Mucosa of rectum (tissue), 2 donors: ENCODE data around the gene PADI2.

Experiments
- H3K27ac ChIP-seq, 2 donors: one replicate each; pipeline ENCODE4 v1.7.0; 2013; ENCODE audit warnings: inconsistent platforms in 2 of 2, low read depth in 2 of 2, low read length in 2 of 2
- H3K27me3 ChIP-seq, 2 donors: one replicate each; pipeline ENCODE4 v1.7.0; 2013; ENCODE audit warnings: low read length in 2 of 2; ENCODE audit not compliant: control insufficient read depth in 2 of 2, insufficient read depth in 2 of 2
- H3K36me3 ChIP-seq, 2 donors: one replicate each; pipeline ENCODE4 v1.7.0; 2013; ENCODE audit warnings: low read length in 2 of 2; ENCODE audit not compliant: control insufficient read depth in 2 of 2, insufficient read depth in 2 of 2
- H3K4me1 ChIP-seq, 2 donors: one replicate each; pipeline ENCODE4 v1.7.0; 2013; ENCODE audit warnings: low read length in 2 of 2, mild to moderate bottlenecking in 1 of 2; ENCODE audit not compliant: control insufficient read depth in 2 of 2, insufficient read depth in 2 of 2
- H3K4me3 ChIP-seq, 2 donors: one replicate each; pipeline ENCODE4 v1.7.0; 2013; ENCODE audit warnings: low read length in 2 of 2
- H3K9ac ChIP-seq, 2 donors: one replicate each; pipeline ENCODE4 v1.7.0; 2013; ENCODE audit warnings: low read length in 2 of 2, low read depth in 1 of 2, mild to moderate bottlenecking in 1 of 2
- H3K9me3 ChIP-seq, 2 donors: one replicate each; pipeline ENCODE4 v1.7.0; 2013; ENCODE audit warnings: low read length in 2 of 2; ENCODE audit not compliant: control insufficient read depth in 2 of 2
- donor health status: healthy.
- donor health status: Normal muscosa, but diverticular disease.

The PADI2 gene

DNA sequence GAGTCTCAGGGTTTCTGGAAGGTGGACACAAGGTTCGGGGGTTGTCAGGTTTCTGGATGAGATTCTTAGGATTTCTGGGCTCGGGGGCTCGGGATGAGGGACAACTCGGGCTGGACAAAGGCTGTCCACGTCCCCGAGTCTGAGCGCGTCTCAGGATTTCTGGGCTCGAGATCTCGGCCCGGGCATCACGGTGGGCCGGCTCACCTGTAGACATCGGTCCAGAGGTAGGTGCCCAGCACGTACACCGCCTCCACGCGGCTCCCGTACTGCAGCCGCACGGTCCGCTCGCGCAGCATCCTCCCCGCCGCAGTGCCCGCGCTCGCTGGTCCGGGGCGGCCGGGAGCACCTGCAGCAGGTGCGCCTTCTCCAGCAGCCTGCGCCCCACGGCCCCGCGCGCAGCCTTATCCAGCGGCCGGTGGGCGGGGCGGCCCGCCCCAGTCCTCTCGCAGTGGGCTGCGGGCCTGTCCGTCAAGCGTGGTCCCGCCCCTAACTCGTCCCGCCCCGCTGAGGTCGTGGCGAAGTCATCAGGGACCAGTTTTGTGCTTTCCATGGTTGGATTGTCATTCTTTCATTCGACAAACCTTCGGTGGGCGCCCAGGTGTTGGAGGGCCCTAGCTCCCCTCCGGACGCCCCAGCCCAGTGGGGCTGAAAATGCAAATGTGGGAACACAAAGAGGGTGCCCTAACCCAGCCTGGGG, at the start of gene PADI2:
Gene PADI2 (minus strand): TSS at position 376 of the 697 bp plus-strand sequence. CDS start 80 bp downstream, at position 296.
- H3K9ac ChIP-seq, result peak within 1 kb of the TSS; percentile 88 to 92
- H3K4me3 ChIP-seq, result peak within 1 kb of the TSS; percentile 87 to 88
- peaks cover 0 to 2% of the 10 kb centered on the region in 2 donors for H3K36me3 ChIP-seq
- peak within 1 kb of the TSS; percentile 76 to 77 for H3K27ac ChIP-seq
- no peaks in the 10 kb centered on the region for H3K9me3 ChIP-seq
- H3K4me1 ChIP-seq, result peaks cover 41 to 67% of the 10 kb centered on the region in 2 donors
- peaks cover 0 to 9% of the 10 kb centered on the region in 2 donors for H3K27me3 ChIP-seq

DNA sequence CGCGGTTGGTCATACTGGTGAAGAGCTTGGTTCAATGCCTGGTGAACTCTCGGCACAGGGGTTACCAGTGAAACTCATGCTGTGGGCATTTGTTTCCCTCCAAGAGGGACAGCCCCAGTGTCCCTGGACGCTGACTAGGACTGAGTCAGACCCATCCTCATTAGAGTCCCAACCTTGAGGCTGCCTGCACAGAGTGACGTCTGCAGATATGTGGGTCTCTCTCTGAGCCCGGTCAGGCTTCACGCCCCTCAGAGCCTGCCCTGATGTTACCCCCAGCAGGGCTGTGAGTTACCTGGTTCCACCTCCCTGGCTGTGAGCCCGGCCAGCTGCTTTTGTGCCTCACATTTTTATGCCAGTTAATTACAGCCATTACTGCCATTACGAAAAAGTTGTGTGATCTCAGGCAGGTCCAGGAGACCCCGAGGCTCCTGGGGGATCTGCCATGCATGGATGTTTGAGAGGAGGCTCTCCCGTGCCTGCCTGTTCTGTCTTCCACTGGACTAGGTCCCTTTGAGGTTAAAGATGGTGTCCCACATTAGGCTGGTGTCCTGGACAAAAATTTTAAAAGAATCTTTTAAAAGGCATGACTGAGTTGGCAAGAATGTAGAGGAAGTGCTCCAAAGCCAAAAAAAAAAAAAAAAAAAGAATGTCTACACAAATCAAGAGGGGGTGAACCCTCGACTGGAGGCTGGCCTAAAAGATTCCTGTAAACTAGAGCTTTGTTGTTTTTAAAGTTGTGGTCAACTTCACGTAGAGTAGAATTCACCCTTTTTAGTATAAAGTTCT, 49.0 kb upstream of the PADI2 start:
- H3K9me3 ChIP-seq, result no peaks in the 10 kb centered on the region

DNA sequence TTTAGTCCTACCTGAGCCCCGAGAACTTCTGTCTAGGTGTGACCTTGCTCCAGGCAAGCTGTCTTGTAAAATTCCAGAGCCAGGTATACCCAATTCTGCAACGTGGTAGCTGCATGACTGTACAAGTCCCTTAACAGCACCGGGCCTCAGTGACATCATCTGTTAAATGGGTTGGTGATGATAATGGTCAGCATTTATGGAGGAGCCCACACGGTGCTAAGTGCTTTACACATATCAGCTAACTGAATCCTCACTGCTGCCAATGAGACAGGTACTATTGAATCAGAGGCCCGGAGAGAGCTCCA, 48.5 kb upstream of the PADI2 start:
- no peaks in the 10 kb centered on the region for H3K4me1 ChIP-seq
- no peak overlapping the region for H3K9ac ChIP-seq
- H3K27me3 ChIP-seq, result peaks cover under 1 to 5% of the 10 kb centered on the region in 2 donors
- H3K4me3 ChIP-seq, result no peak overlapping the region
- H3K36me3 ChIP-seq, result no peaks in the 10 kb centered on the region
- H3K27ac ChIP-seq, result no peak overlapping the region
- no peaks in the 10 kb centered on the region for H3K9me3 ChIP-seq

More for the DNA sequence above, 49.0 kb upstream of the PADI2 start:
- Histone ChIP-seq H3K36me3 (no peaks in the 10 kb centered on the region), H3K27ac (no peak overlapping the region), H3K4me3 (no peak overlapping the region), H3K27me3 (peaks cover 3 to 7% of the 10 kb centered on the region in 2 donors), H3K9ac (no peak overlapping the region), H3K4me1 (no peaks in the 10 kb centered on the region)

DNA sequence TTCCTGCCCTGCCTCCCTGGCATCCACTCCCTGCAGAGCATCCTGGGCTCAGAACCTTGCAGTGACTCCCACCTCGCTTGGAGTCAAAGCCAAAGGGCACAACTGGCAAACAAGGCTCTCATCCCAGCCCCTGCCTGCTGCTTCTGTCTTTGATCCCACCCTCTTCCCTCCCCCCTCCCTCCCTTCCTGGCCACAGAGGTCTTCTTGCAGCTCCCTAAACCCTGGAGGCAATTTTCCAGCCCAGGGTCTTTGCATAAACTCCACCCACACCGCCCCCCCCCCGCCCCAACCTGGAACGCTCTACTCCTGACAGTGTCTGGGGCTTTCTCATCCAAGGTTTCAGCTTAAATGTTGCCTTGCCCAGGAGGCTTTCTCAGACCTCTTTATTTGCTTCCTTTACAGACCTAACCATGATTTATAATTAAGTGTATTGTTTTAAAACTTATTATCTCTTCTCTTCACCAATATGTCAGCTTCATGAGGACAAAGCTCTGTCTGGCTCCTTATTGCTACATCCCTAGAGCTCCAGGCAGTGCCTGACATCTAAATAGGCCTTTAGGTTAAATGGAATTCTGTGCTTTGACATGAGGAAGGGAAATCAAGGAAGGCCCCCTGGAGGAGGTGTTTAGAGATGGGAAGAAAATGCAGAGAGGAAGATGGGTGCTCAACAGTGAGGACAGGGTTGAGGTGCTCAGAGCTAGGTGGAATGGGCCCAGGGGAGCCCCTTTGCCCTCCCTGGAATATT, 48.0 kb upstream of the PADI2 start:
- no peak overlapping the region for H3K27ac ChIP-seq
- no peaks in the 10 kb centered on the region for H3K9me3 ChIP-seq
- no peaks in the 10 kb centered on the region for H3K4me1 ChIP-seq
- H3K4me3 ChIP-seq, result no peak overlapping the region
- H3K36me3 ChIP-seq, result no peaks in the 10 kb centered on the region
- H3K27me3 ChIP-seq, result peaks cover 0 to 5% of the 10 kb centered on the region in 2 donors
- no peak overlapping the region for H3K9ac ChIP-seq

DNA sequence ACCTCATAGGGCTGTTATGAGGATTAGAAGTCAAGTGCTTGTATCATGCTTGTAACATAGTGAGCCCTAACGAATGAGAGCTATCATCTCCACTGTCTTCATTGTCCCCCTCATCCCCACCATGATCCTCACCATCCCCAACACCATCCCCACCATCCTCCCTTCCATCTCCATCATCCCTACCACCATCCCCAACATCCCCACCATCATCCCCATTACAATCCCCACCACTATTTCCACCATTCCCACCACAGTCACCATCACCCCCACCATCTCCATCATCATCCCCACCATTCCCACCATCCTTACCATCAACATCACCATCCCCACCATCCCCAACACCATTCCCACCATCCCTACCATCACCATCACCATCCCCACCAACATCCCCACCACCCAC, 46.6 kb upstream of the PADI2 start:
- H3K9ac ChIP-seq, result no peak overlapping the region
- H3K36me3 ChIP-seq, result no peaks in the 10 kb centered on the region
- no peak overlapping the region for H3K4me3 ChIP-seq
- no peaks in the 10 kb centered on the region for H3K9me3 ChIP-seq
- no peaks in the 10 kb centered on the region for H3K4me1 ChIP-seq
- peaks cover 0 to 5% of the 10 kb centered on the region in 2 donors for H3K27me3 ChIP-seq
- H3K27ac ChIP-seq, result no peak overlapping the region

DNA sequence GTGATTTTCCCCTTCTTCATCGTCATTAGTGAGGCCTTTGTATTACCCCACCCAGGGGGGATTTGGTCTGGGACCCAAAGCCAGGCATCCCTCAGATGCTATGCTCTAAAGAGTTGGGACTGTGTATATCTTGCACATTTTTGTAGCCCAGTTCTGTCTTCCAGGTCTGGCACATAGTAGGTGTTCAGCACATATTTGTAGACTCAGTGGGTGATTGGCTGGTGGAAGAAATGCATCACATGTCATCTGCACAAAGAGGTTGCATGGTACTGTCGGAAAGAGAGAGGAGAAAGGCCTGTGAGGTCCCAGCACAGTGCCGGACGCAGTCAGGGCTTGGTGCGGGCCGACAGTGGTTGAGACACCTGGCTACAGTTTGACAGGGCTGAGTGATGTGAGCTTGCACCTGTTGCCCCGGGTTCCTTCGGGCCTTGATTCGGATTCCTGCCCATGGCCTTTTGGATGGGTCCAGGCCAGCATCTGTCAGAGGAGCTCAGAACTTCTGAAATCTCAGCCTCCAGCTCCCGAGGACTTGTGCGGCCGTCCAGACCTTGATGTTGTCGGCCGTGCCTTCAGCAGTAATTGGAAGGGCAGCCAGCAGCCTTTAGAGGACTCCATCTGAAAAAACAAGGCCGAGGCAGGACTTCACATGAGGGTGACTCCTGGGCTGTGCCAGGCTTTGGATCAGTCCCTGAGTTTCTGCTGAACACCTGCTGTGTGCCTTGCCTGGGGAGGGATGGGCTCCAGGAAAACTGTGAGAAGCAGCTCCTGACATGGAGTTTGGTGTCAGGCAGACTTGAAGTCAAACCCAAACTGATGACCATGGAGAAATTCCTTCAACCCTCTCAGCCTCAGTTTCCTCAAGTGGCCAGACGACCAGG, 44.8 kb upstream of the PADI2 start:
- Histone ChIP-seq H3K27ac (no peak overlapping the region), H3K4me3 (no peak overlapping the region), H3K27me3 (peaks cover 0 to 5% of the 10 kb centered on the region in 2 donors)

DNA sequence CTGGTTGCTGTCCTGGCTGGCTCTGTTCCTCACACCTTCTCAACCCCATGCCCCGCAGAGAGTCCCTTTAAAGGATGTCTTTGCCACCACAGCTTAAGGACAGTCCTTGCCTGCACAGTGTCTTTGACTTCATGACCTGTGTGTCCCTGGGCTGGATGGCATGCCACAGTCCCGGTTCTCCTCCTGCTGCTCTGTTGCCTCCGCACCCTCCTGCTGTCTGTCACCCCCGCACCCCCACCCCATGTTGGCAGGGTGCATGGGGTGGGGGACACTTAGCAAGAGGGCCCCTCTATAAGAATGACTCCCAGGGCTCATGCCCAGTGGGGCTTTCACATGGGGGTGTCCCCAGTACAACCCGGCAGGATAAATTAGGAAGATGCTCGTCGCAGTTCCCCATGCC, 44.1 kb upstream of the PADI2 start:
- peaks cover 0 to 5% of the 10 kb centered on the region in 2 donors for H3K27me3 ChIP-seq
- no peaks in the 10 kb centered on the region for H3K4me1 ChIP-seq
- no peak overlapping the region for H3K9ac ChIP-seq
- no peaks in the 10 kb centered on the region for H3K9me3 ChIP-seq
- no peak overlapping the region for H3K4me3 ChIP-seq
- no peak overlapping the region for H3K27ac ChIP-seq
- no peaks in the 10 kb centered on the region for H3K36me3 ChIP-seq

More for the DNA sequence above, 44.8 kb upstream of the PADI2 start:
- Histone ChIP-seq H3K36me3 (no peaks in the 10 kb centered on the region), H3K4me1 (no peaks in the 10 kb centered on the region), H3K9ac (no peak overlapping the region), H3K9me3 (no peaks in the 10 kb centered on the region)

DNA sequence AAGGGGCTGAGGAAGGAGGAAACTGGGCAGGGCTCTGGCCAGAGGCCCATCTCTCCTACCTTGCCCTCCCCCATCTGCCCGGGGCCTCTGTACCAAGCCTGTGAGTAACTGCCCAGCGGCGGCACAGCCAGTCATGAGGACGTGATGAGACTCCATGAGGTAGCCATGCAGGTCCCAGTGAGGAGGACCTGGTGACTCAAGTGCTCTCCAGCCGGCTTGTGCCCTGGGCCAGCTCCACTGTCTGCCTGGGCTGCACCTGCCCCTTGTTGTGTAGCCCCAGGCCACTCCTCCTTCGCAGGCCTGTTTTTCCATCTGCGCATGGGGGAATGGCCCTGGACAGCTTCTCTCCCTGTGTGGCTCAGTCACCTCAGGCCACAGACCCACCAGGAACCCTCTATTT, 43.7 kb upstream of the PADI2 start:
- Histone ChIP-seq H3K4me1 (no peaks in the 10 kb centered on the region), H3K9ac (no peak overlapping the region), H3K27me3 (peaks cover 0 to 5% of the 10 kb centered on the region in 2 donors), H3K4me3 (no peak overlapping the region), H3K27ac (no peak overlapping the region), H3K36me3 (no peaks in the 10 kb centered on the region), H3K9me3 (no peaks in the 10 kb centered on the region)

DNA sequence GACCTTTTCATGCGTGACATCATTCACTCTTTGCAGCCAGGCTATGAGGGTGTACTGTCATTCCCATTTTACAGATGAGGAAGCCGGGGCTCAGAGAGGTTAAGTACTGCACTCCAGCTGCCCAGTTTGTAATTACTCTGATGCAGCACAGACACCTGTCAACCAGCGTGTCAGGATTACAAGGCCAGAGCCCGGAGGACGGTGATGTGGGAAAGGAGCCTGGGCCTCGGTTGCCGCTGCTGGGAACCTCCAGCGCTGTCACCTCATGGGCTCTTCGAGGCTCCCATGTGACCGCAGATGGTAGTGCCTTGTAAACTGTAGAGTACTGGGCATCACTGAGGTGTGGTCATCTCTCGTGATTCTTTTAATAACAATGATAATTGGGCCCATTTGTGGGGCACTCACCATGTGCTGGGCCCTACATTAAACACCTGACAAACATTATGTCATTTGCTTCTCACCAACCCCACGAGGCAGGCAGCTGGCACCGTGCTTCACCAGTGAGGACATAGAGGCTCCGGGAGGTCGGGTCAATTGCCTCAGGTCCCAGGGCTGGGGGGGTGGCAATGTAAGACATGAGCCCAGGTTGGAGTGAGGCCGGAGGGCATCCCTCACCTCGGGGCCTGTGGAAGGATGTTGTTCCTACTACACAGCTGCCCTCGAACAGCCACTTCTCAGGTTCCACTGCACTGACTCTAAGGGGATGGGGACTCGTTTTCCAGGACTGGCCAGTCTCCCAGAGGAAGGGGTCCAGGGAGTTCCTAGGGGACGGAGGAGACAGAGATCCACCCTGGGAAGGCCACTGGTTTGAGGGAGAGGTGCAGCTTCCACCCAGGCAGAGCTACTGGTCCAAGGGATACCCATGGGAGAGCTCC, 42.9 kb upstream of the PADI2 start:
- Histone ChIP-seq H3K9ac (no peak overlapping the region), H3K4me3 (no peak overlapping the region), H3K9me3 (no peaks in the 10 kb centered on the region), H3K4me1 (no peaks in the 10 kb centered on the region), H3K36me3 (no peaks in the 10 kb centered on the region), H3K27me3 (peaks cover 0 to 5% of the 10 kb centered on the region in 2 donors), H3K27ac (no peak overlapping the region)
